ENCODE measurements around the gene USP35. TPM values are rescaled to one million over a fixed set of nuclear protein-coding genes. Genes with fewer than 3 reads are reported as not detected.

USP35 gene
- total and polyA plus RNA-seq, 8 donors, result 2.2 to 13.0 (median 4.4) TPM

GRCh38 chr11:78205256-78205655, 16.5 kb downstream of the USP35 start:
- DNase-seq, result no peak
- WGBS, 2 donors, result 93 to 94% methylated on average over 4 of the region's 4 CpGs
- H3K9me3 ChIP-seq, result no peaks in the 10 kb centered on the region
- H3K4me1 ChIP-seq, result no peaks in the 10 kb centered on the region
- no peak for FAIRE-seq
- no peaks in the 10 kb centered on the region for H3K27me3 ChIP-seq
- no peak for ATAC-seq
- H3K27ac ChIP-seq, result no peak overlapping the region
- TF ChIP-seq CTCF (IDR thresholded peaks at IDR 0.05), result no peak
- peaks cover 0 to 11% (median 1%) of the 10 kb centered on the region in 3 donors for H3K36me3 ChIP-seq
- no peak overlapping the region for H3K4me3 ChIP-seq
- intact Hi-C loops (cut with DNase I), result no loop called here

- intact Hi-C loops (cut with DNase I), result no loop called here
- FAIRE-seq (no peak), DNase-seq (no peak), ATAC-seq (no peak)
- 92 to 93% methylated on average over 7 of the region's 7 CpGs for WGBS, 2 donors
- Histone ChIP-seq H3K27ac (no peak overlapping the region), H3K27me3 (no peaks in the 10 kb centered on the region), H3K4me1 (no peaks in the 10 kb centered on the region), H3K9me3 (no peaks in the 10 kb centered on the region), H3K4me3 (no peak overlapping the region), H3K36me3 (peaks cover 0 to 13% (median 4%) of the 10 kb centered on the region in 3 donors)
- no peak for TF ChIP-seq CTCF (IDR thresholded peaks at IDR 0.05)
Measured at GRCh38 chr11:78205691-78206090, 17.0 kb downstream of the USP35 start.

GRCh38 chr11:78207532-78208256, 19.0 kb downstream of the USP35 start:
- no peaks in the 10 kb centered on the region for H3K4me1 ChIP-seq
- no peak overlapping the region for H3K4me3 ChIP-seq
- TF ChIP-seq CTCF (IDR thresholded peaks at IDR 0.05), result no peak
- WGBS, 2 donors, result 85 to 86% methylated on average over 11 of the region's 11 CpGs
- H3K9me3 ChIP-seq, result no peaks in the 10 kb centered on the region
- H3K36me3 ChIP-seq, result peaks cover 0 to 8% (median 4%) of the 10 kb centered on the region in 3 donors
- FAIRE-seq, result no peak
- ATAC-seq, result no peak
- peak in 1 of 6 donors; percentile 33 for DNase-seq
- no peak overlapping the region for H3K27ac ChIP-seq
- intact Hi-C loops (cut with DNase I), result no loop called here
- H3K27me3 ChIP-seq, result no peaks in the 10 kb centered on the region

- FAIRE-seq (no peak), ATAC-seq (peak in 1 of 4 donors; percentile 39), DNase-seq (peak in 1 of 6 donors; percentile 31)
- intact Hi-C loops (cut with DNase I), result no loop called here
- WGBS, 2 donors, result 92 to 93% methylated on average over 16 of the region's 16 CpGs
- Histone ChIP-seq H3K27ac (no peak overlapping the region), H3K27me3 (no peaks in the 10 kb centered on the region), H3K4me1 (no peaks in the 10 kb centered on the region), H3K9me3 (no peaks in the 10 kb centered on the region), H3K36me3 (peaks cover 0 to 8% (median 4%) of the 10 kb centered on the region in 3 donors), H3K4me3 (no peak overlapping the region)
- no peak for TF ChIP-seq CTCF (IDR thresholded peaks at IDR 0.05)
Measured at GRCh38 chr11:78208257-78209165, 19.8 kb downstream of the USP35 start.
